HepG2 (cell line): ENCODE measurements around the gene SEC24A. TPM values are rescaled to one million over a fixed set of nuclear protein-coding genes. Genes with fewer than 3 reads are reported as not detected.

ENCODE experiments used
- KAT8 ChIP-seq: IDR thresholded peaks from 2 replicates; pipeline ENCODE4 v1.6.1; 2016; ENCODE audit warnings: missing genetic modification reagents, missing compliant biosample characterization
- PHF21A ChIP-seq: sonication (generic); formaldehyde crosslinking; IDR thresholded peaks from 2 replicates; pipeline ENCODE4 v1.5.0; 2020; ENCODE audit warnings: mild to moderate bottlenecking, missing genetic modification reagents
- POLR2A ChIP-seq, 2 experiments: IDR thresholded peaks; 2 replicates each; pipeline ENCODE4 v1.6.1; 2011; ENCODE audit warnings: low read depth in 2 of 2, low read length in 2 of 2, mild to moderate bottlenecking in 1 of 2, moderate library complexity in 1 of 2; ENCODE audit not compliant: insufficient read depth in 1 of 2
- SRSF1 ChIP-seq: fragments of 200-400 bp; formaldehyde crosslinking; optimal IDR thresholded peaks from 2 replicates; pipeline ENCODE3; 2017; ENCODE audit warnings: mild to moderate bottlenecking, low read depth, low read length, moderate library complexity
- TBP ChIP-seq: sonication (generic); formaldehyde crosslinking; IDR thresholded peaks from 2 replicates; pipeline ENCODE4 v1.5.0; 2020; ENCODE audit warnings: missing genetic modification reagents
- ZNF17 ChIP-seq: sonication (generic); formaldehyde crosslinking; IDR thresholded peaks from 2 replicates; pipeline ENCODE4 v1.5.0; 2020; ENCODE audit warnings: mild to moderate bottlenecking, missing genetic modification reagents
- polyA plus RNA-seq, 8 experiments: library from polyadenylated mRNA; depleted of rRNA in 3 of 8; stranded (reverse) in 7 of 8; unstranded in 1 of 8; fragments of >200 nt; fragmentation: Illumina TruSeq in 4 of 8; extraction: Trizol in 4 of 8; gene quantifications; 2 replicates each; pipeline versions ENCODE4 v1.2.1 to v1.2.3, GENCODE V29; 2011 to 2016; ENCODE audit warnings: low read depth in 4 of 8, missing spikeins in 1 of 8, mixed read lengths in 1 of 8; ENCODE audit not compliant: insufficient read depth in 1 of 8
- total RNA-seq, 5 experiments: library from RNA; depleted of rRNA; stranded (reverse); fragments of >200 nt; fragmentation: Illumina TruSeq; extraction: Trizol; gene quantifications; 2 replicates each; pipeline ENCODE4 v1.2.3, GENCODE V29; 2016; ENCODE audit warnings: low read depth in 1 of 5
- TF ChIP-seq, protein P1 (sequence below): sonication (generic); formaldehyde crosslinking; IDR thresholded peaks from 2 replicates; pipeline ENCODE4 v1.5.0; 2020; ENCODE audit warnings: mild to moderate bottlenecking, missing genetic modification reagents
- TF ChIP-seq, protein P2 (sequence below): sonication (generic); formaldehyde crosslinking; IDR thresholded peaks from 2 replicates; pipeline ENCODE4 v1.8.0; 2022; ENCODE audit warnings: missing genetic modification reagents, low read depth, mild to moderate bottlenecking, borderline replicate concordance
- TF ChIP-seq, protein P3 (sequence below): sonication (generic); formaldehyde crosslinking; IDR thresholded peaks from 2 replicates; pipeline ENCODE4 v1.4.0; 2020; ENCODE audit warnings: mild to moderate bottlenecking, missing genetic modification reagents, borderline replicate concordance
- TF ChIP-seq, protein P4 (sequence below): sonication (generic); formaldehyde crosslinking; IDR thresholded peaks from 2 replicates; pipeline ENCODE4 v1.4.0; 2020; ENCODE audit warnings: mild to moderate bottlenecking, missing genetic modification reagents

Gene SEC24A
- total and polyA plus RNA-seq, 2 of the 13 experiments (the other 11 are each of a cell fraction or from before 2014, with no cell fraction given), result 30.5 to 56.8 TPM

DNA sequence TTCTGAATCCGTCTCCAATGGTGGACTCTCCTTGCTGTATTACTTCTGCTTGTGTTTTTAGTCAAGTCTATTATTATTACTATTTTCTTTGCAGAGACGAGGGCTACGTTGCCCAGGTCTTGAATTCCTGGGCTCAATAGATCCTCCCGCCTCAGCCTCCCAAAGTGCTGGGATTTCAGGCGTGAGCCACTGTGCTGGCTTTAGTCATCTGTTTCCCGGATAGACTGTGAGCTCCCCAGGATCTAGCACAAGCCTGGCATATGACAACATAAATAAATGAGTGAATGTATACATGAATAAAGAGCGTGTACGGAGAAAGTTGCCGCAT, 109.6 kb downstream of the SEC24A start (continued):
- TF ChIP-seq, protein P1, sequence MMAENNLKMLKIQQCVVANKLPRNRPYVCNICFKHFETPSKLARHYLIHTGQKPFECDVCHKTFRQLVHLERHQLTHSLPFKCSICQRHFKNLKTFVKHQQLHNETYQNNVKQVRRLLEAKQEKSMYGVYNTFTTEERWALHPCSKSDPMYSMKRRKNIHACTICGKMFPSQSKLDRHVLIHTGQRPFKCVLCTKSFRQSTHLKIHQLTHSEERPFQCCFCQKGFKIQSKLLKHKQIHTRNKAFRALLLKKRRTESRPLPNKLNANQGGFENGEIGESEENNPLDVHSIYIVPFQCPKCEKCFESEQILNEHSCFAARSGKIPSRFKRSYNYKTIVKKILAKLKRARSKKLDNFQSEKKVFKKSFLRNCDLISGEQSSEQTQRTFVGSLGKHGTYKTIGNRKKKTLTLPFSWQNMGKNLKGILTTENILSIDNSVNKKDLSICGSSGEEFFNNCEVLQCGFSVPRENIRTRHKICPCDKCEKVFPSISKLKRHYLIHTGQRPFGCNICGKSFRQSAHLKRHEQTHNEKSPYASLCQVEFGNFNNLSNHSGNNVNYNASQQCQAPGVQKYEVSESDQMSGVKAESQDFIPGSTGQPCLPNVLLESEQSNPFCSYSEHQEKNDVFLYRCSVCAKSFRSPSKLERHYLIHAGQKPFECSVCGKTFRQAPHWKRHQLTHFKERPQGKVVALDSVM (CRISPR knock-in tag), result peak; percentile 62; the same call in 1 of the 2 replicates
- TF ChIP-seq, protein P2, sequence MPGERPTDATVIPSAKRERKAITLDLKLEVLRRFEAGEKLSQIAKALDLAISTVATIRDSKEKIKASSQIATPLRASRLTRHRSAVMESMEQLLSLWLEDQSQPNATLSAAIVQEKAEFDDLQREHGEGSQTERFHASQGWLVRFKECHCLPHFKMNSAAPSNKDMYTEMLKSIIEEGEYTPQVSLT (CRISPR knock-in tag), result no peak
- no peak for TF ChIP-seq KAT8 (CRISPR knock-in tag)
- TF ChIP-seq PHF21A (CRISPR knock-in tag), result 0 out of 2 replicates have a peak, but pooled peaks have one; percentile 34
- TF ChIP-seq ZNF17 (CRISPR knock-in tag), result no peak
- TF ChIP-seq, protein P3, sequence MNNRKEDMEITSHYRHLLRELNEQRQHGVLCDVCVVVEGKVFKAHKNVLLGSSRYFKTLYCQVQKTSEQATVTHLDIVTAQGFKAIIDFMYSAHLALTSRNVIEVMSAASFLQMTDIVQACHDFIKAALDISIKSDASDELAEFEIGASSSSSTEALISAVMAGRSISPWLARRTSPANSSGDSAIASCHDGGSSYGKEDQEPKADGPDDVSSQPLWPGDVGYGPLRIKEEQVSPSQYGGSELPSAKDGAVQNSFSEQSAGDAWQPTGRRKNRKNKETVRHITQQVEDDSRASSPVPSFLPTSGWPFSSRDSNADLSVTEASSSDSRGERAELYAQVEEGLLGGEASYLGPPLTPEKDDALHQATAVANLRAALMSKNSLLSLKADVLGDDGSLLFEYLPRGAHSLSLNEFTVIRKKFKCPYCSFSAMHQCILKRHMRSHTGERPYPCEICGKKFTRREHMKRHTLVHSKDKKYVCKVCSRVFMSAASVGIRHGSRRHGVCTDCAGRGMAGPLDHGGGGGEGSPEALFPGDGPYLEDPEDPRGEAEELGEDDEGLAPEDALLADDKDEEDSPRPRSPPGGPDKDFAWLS (CRISPR knock-in tag), result no peak
- TF ChIP-seq, protein P4, sequence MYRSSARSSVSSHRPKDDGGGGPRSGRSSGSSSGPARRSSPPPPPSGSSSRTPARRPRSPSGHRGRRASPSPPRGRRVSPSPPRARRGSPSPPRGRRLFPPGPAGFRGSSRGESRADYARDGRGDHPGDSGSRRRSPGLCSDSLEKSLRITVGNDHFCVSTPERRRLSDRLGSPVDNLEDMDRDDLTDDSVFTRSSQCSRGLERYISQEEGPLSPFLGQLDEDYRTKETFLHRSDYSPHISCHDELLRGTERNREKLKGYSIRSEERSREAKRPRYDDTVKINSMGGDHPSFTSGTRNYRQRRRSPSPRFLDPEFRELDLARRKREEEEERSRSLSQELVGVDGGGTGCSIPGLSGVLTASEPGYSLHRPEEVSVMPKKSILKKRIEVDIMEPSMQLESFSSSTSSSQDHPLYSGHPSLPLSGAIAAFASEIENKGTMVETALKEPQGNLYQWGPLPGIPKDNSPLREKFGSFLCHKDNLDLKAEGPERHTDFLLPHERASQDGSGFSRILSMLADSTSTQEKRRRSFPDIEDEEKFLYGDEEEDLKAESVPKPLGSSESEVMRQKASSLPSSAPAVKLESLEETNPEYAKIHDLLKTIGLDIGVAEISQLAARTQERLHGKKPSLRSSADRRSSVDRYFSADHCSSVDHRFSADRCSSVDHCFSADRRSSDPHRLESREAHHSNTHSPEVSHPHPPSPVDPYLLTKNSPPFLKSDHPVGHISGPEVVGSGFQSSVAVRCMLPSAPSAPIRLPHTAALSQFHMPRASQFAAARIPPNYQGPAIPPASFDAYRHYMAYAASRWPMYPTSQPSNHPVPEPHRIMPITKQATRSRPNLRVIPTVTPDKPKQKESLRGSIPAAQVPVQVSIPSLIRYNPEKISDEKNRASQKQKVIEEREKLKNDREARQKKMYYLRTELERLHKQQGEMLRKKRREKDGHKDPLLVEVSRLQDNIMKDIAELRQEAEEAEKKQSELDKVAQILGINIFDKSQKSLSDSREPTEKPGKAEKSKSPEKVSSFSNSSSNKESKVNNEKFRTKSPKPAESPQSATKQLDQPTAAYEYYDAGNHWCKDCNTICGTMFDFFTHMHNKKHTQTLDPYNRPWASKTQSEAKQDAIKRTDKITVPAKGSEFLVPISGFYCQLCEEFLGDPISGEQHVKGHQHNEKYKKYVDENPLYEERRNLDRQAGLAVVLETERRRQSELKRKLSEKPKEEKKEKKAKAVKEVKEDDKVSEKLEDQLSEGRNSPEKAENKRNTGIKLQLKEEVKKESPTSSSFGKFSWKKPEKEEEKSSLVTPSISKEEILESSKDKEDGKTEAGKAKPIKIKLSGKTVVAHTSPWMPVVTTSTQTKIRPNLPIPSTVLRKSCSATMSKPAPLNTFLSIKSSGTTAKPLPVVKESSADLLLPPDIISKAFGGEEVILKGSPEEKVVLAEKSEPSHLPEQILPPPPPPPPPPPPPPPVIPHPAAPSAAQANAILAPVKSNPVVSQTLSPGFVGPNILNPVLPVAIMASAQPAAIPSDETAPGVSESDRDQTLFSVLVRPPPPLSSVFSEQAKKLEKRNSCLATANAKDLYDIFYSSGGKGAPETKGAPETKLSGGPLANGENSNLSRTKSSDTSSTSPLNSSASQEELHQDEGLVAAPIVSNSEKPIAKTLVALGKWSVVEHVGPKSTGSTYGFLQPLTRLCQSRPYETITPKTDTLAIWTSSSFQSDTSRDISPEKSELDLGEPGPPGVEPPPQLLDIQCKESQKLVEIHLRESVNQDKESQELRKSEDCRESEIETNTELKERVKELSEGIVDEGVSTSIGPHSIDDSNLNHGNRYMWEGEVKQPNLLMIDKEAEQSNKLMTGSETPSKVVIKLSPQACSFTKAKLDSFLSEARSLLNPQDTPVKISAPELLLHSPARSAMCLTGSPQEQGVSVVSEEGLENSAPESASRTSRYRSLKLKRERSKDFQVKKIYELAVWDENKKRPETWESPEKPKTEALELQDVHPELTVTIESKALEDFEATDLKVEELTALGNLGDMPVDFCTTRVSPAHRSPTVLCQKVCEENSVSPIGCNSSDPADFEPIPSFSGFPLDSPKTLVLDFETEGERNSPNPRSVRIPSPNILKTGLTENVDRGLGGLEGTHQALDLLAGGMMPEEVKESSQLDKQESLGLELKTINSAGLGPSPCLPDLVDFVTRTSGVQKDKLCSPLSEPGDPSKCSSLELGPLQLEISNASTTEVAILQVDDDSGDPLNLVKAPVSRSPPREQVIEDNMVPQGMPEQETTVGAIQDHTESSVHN, result no peak
- TF ChIP-seq TBP (CRISPR knock-in tag), result no peak
- TF ChIP-seq SRSF1, result no peak
- TF ChIP-seq POLR2A (IDR thresholded peaks at IDR 0.05; ENCODE audit: insufficient read depth in 1 of 2, low read depth in 2 of 2, low read length in 2 of 2), result no peak
